Measurements from ENCODE around the gene YEATS4. TPM values are rescaled to one million over a fixed set of nuclear protein-coding genes. Genes with fewer than 3 reads are reported as not detected.

Gene YEATS4
- total and polyA plus RNA-seq, 2 experiments from 2014 or later = 64.7 to 90.5 TPM

- Histone ChIP-seq H3K36me3 (ENCODE audit: insufficient read depth) (peaks cover 7% of the 10 kb centered on the region; the same call in 1 of the 2 replicates), H4K20me1 (replicated peaks; ENCODE audit: insufficient read depth) (no peaks in the 10 kb centered on the region; the same call in 1 of the 2 replicates), H3K27me3 (ENCODE audit: insufficient read depth) (no peaks in the 10 kb centered on the region), H2AFZ (no peak overlapping the region), H3F3A (replicated peaks; ENCODE audit: low read depth) (no peaks in the 10 kb centered on the region), H3K27ac (ENCODE audit: low read depth) (peak overlapping the region; percentile 95), H3K79me2 (replicated peaks; ENCODE audit: insufficient read depth) (peaks cover 38% of the 10 kb centered on the region), H3K9me2 (ENCODE audit: insufficient read depth) (no peaks in the 10 kb centered on the region), H3K4me2 (peak overlapping the region; percentile 86), H3K4me3 (peak overlapping the region; percentile 69), H3K4me1 (ENCODE audit: insufficient read depth) (no peaks in the 10 kb centered on the region)
- ATAC-seq = no peak
- H3K27me3 Mint-ChIP-seq (ENCODE audit: insufficient read depth, low read depth, poor library complexity) = peaks cover 2% of the 10 kb centered on the region
- H3K36me3 Mint-ChIP-seq (ENCODE audit: low read depth) = peaks cover 31% of the 10 kb centered on the region
- H3K4me3 Mint-ChIP-seq = peak overlapping the region; percentile 94
- no peaks in the 10 kb centered on the region for H3K9me3 Mint-ChIP-seq
- no peak for TF ChIP-seq EZH2 (IDR thresholded peaks at IDR 0.05; ENCODE audit: low read depth, unreplicated experiment)
- TF ChIP-seq NANOG (IDR thresholded peaks at IDR 0.05; ENCODE audit: borderline replicate concordance) = no peak
- no peak for TF ChIP-seq REST (IDR thresholded peaks at IDR 0.05; ENCODE audit: unreplicated experiment)
- no peak for TF ChIP-seq ZNF114 (CRISPR knock-in tag; IDR thresholded peaks at IDR 0.05)
- TF ChIP-seq ZNF462 (CRISPR knock-in tag; IDR thresholded peaks at IDR 0.05) = no peak
- TF ChIP-seq CTCF (conservative IDR thresholded peaks at IDR 0.05; ENCODE audit: low read depth in 2 of 2) = no peak
- no peak for TF ChIP-seq ETS1 (IDR thresholded peaks at IDR 0.05)
- TF ChIP-seq CREB1 (CRISPR knock-in tag; IDR thresholded peaks at IDR 0.05; ENCODE audit: low read depth) = no peak; the same call in 1 of the 2 replicates
- no peak for TF ChIP-seq STAT1 (IDR thresholded peaks at IDR 0.05; ENCODE audit: unreplicated experiment)
- no peak for TF ChIP-seq EZH2phosphoT487 (IDR thresholded peaks at IDR 0.05; ENCODE audit: unreplicated experiment)
- TF ChIP-seq JUNB (IDR thresholded peaks at IDR 0.05; ENCODE audit: unreplicated experiment) = no peak
- TF ChIP-seq POLR2AphosphoS5 (IDR thresholded peaks at IDR 0.05; ENCODE audit: low read depth) = no peak
- no peak for TF ChIP-seq ZNF331 (CRISPR knock-in tag; IDR thresholded peaks at IDR 0.05; ENCODE audit: low read depth)
- H3K4me1 Mint-ChIP-seq = peaks cover 12% of the 10 kb centered on the region
- no peak for DNase-seq (ENCODE audit: low spot score)
- peak overlapping the region; percentile 97 for H3K27ac Mint-ChIP-seq
Measured at GRCh38 chr12:69360348-69360672, 767 bp downstream of the YEATS4 start.
